Adipose tissue (tissue), 3 donors: ENCODE measurements around the gene TCF4. TPM values are rescaled to one million over a fixed set of nuclear protein-coding genes. Genes with fewer than 3 reads are reported as not detected.

Source experiments
- H3K27ac ChIP-seq: one replicate; pipeline ENCODE4 v1.5.1; 2013; ENCODE audit warnings: low read depth, low read length
- WGBS, 3 donors: extraction: QIAGEN DNeasy Blood & Tissue Kit; methylation state at CpG; one replicate each; pipeline ENCODE4 v1.1.7; 2013; 5-methylcytosine and 5-hydroxymethylcytosine counted together
- polyA plus RNA-seq, 3 donors: library from polyadenylated mRNA; stranded (reverse); fragments of 200-250 nt; gene quantifications; one replicate each; pipeline ENCODE4 v1.2.3, GENCODE V29; 2013
- donor health status: healthy with polysubstance abuse.
- donor health status: Bipolar disorder and iron deficiency.
- donor health status: healthy.

Gene TCF4
- polyA plus RNA-seq, 3 donors, result 6.7 to 36.9 (median 32.6) TPM

DNA sequence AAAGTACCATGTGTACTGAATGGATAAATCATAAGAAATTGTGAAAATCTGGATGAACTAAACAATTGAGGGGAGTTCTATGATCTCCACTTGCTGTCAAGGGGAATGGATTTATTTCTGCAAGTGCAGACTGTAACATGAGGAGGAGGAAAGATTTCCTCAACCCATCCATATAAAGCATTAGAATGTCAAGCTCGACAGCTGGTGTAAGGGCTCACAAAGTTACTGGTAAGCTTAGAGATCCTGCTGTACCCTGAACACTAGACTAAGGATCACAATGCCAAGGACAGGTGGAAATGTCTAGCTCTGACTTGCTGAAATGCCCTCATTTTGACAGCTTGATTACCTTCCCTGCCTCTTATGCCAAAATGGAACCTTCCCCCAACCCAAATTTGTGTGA lies 125.3 kb downstream of the TCF4 start:
- H3K27ac ChIP-seq, result no peak overlapping the region
- WGBS, 3 donors, result 68 to 90% (median 78%) methylated on average over 1 of the region's 1 CpG

GRCh38 chr18:55461848-55462247 lies 126.1 kb downstream of the TCF4 start:
- 72 to 87% (median 81%) methylated on average over 4 of the region's 4 CpGs for WGBS, 3 donors
- no peak overlapping the region for H3K27ac ChIP-seq

GRCh38 chr18:55458456-55459203 lies 129.4 kb downstream of the TCF4 start:
- H3K27ac ChIP-seq, result no peak overlapping the region
- 56 to 85% (median 83%) methylated on average over 12 of the region's 12 CpGs for WGBS, 3 donors

DNA sequence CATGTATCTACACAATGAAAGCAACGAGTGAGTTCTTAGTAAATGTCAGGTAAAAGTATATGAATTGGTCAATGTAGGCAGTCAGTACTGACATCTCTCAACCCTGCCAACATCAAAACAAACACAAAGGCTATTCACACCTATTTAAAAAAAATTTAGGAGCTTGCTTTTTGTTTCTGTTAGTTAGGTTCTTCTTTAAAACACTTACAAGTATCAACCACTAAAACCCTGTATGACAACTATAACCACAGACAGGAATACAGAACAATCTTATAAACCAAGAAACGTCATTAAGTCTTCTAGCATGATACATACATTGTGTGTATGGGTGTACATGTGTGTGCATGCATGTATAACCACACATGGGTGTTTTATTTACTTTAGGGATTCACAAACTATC lies 131.0 kb downstream of the TCF4 start:
- no peak overlapping the region for H3K27ac ChIP-seq
- 66 to 68% (median 66%) methylated on average over 2 of the region's 2 CpGs for WGBS, 3 donors

GRCh38 chr18:55455938-55456337 lies 132.1 kb downstream of the TCF4 start:
- H3K27ac ChIP-seq, result no peak overlapping the region
- 90 to 92% (median 91%) methylated on average over 5 of the region's 5 CpGs for WGBS, 3 donors

- WGBS, 3 donors, result 37 to 73% (median 71%) methylated on average over 1 of the region's 1 CpG
- H3K27ac ChIP-seq, result no peak overlapping the region
Observed at GRCh38 chr18:55453186-55453585, 134.8 kb downstream of the TCF4 start.

DNA sequence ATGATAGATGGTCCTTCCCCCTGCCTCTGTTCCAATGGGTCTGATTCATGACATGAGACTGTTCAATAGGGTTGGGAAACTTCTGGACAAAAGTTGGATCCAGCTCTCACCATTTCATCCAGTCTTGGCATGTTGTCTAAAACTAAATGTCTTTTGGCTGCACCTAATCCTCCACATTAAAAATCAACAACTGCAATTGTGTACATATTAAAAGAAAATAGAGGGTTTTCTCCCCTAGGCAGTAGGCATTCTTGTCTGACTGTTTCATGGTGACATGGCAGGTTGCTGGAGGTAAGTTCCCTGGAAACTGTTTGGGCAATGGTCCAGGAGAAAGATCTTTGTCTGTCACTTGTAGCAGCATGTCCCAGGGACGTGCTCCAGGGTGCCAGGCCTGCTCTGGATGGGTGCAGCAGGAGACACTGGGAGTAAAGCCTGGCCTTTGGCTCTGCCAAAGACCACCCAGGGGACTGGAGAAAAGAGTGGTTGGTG lies 135.8 kb downstream of the TCF4 start:
- WGBS, 3 donors, result 56 to 87% (median 77%) methylated on average over 1 of the region's 1 CpG
- no peak overlapping the region for H3K27ac ChIP-seq

- H3K27ac ChIP-seq, result no peak overlapping the region
- WGBS, 3 donors, result 62 to 77% (median 76%) methylated on average over 8 of the region's 8 CpGs
Observed at GRCh38 chr18:55449412-55450140, 138.4 kb downstream of the TCF4 start.

GRCh38 chr18:55448420-55448819 lies 139.6 kb downstream of the TCF4 start:
- no peak overlapping the region for H3K27ac ChIP-seq
- WGBS, 3 donors, result 85 to 91% (median 90%) methylated on average over 4 of the region's 4 CpGs

DNA sequence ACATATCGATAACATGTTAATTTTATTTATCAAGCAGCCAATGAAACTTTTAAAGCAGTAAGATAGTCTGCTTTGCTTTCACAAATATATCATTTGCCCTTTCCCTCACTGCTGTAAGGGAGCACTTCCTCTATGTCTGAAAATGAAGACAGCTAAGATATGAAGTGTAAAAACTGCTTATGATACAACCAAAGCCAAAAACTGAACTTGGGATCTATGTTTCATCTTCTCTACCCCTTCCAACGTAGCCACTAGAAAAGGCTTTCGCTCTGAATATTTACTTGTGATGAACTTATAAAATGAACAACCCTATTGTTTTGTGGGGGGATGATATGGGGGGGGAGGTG lies 140.3 kb downstream of the TCF4 start:
- no peak overlapping the region for H3K27ac ChIP-seq
- WGBS, 3 donors, result 83 to 89% (median 85%) methylated on average over 3 of the region's 3 CpGs

GRCh38 chr18:55446996-55447671 lies 140.9 kb downstream of the TCF4 start:
- 88 to 95% (median 90%) methylated on average over 5 of the region's 5 CpGs for WGBS, 3 donors

GRCh38 chr18:55444536-55444935 lies 143.5 kb downstream of the TCF4 start:
- no peak overlapping the region for H3K27ac ChIP-seq
- WGBS, 3 donors, result 86 to 94% (median 90%) methylated on average over 1 of the region's 1 CpG

More at GRCh38 chr18:55446996-55447671, 140.9 kb downstream of the TCF4 start:
- no peak overlapping the region for H3K27ac ChIP-seq

DNA sequence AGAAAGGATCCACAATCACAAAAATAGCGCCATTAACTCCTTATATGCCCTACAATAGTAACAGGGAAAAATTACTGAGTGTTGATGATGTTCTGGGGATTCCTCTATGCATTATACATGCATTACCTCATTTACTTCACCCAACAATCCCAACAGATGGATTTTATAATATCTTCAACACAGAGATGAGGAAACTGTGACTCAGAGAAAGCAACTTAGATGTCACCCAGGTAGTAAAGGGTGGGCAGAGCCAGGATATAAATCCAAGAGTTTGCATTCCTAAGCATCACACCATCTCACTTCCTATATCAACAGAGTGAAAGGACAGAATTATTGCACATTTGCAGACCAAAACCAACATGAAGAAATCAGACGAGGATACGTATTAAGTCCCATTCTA lies 144.2 kb downstream of the TCF4 start:
- no peak overlapping the region for H3K27ac ChIP-seq
- 86 to 92% (median 86%) methylated on average over 3 of the region's 3 CpGs for WGBS, 3 donors

GRCh38 chr18:55442561-55442960 lies 145.4 kb downstream of the TCF4 start:
- 75 to 82% (median 78%) methylated on average over 4 of the region's 4 CpGs for WGBS, 3 donors
- no peak overlapping the region for H3K27ac ChIP-seq

- no peak overlapping the region for H3K27ac ChIP-seq
Observed at GRCh38 chr18:55440988-55441387, 147.0 kb downstream of the TCF4 start.

DNA sequence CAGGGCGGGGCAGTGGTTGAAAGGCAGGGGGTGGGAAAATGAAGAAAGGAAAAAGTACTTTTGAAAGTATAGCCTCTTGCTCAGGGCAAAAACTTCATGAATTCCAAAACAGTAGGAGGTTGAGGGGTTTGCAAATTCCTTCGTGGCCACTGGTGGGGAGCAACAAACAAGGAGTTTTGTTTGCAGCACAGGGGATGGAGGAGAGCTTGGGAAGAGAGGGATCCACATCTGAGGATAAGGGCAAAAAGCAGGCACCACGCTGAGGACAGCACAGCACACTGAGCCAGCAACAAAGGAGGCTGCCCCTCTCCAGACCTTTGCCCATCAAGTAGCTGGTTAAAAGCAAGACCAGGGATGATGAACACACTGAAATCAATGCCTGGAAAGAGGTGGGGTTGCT lies 148.9 kb downstream of the TCF4 start:
- 76 to 87% (median 83%) methylated on average over 3 of the region's 3 CpGs for WGBS, 3 donors
- H3K27ac ChIP-seq, result no peak overlapping the region

- WGBS, 3 donors, result 86 to 94% (median 87%) methylated on average over 1 of the region's 1 CpG
- no peak overlapping the region for H3K27ac ChIP-seq
Observed at GRCh38 chr18:55435592-55435991, 152.4 kb downstream of the TCF4 start.

DNA sequence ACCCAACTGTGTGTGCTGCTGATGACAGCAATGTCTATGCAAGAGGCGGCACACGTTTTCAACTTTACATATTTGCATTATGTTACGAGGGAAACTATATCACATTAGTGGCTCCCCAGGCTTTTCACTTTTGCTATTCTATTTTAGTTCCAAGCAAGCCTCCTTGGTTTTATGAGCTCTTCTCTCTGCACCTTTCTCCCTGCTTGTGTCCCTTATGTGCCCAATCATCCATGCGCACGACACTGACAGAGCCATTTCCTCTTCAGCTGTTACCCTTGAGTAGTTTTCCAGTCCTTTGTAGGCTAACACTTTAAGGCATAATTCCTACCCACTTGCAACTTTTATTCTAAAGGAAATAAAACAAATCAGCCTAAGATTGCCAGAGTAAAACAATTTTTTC lies 154.3 kb downstream of the TCF4 start:
- 83 to 90% (median 88%) methylated on average over 5 of the region's 5 CpGs for WGBS, 3 donors
- no peak overlapping the region for H3K27ac ChIP-seq

DNA sequence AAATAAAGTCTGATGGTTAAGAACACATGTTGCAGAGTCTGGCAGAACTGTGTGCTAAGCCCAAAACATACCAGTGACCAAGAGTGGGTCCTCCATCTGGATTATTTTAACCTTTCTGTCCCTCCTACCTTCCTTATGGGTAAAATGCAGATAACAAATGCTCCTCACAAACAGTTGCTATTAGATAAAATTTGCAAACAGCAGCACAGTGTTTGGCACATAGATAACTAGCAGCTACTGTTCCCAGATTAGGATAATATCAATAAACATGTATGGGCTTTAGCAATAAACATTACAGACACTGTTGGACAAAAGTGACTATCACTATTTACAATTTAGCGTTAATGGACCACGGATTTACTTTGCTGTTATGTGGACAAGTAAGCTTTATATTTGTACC lies 154.9 kb downstream of the TCF4 start:
- WGBS, 3 donors, result 64 to 87% (median 87%) methylated on average over 2 of the region's 2 CpGs
- H3K27ac ChIP-seq, result no peak overlapping the region
